HG03575 (cell line): ENCODE results near the gene SLC38A1.

Experiments used
- ATAC-seq: cut with Tn5 transposase; IDR thresholded peaks from one replicate; pipeline ENCODE4 v1.9.1; 2021; ENCODE audit not compliant: unreplicated experiment, insufficient number of reproducible peaks, low FRiP score; ENCODE audit errors: extremely low read depth

Gene SLC38A1

GRCh38 chr12:46152456-46152855 lies 116.4 kb downstream of the SLC38A1 start:
- no peak for ATAC-seq

DNA sequence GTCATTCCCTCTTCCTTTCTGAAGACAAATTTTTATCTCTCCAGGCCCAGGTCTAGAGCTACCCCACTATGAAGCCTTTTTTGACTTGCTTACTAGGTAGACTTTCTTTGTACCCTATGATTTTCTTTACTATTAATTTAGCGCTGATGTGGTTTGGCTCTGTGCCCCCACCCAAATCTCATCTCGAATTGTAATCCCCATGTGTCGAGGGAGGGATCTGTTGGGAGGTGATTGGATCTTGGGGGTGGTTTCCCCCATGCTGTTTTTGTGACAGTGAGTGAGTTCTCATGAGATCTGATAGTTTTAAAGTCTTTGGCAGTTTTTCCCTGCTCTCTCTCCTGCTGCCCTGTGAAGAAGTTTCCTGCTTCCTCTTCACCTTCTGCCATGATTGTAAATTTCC lies 118.1 kb downstream of the SLC38A1 start:
- ATAC-seq: no peak

DNA sequence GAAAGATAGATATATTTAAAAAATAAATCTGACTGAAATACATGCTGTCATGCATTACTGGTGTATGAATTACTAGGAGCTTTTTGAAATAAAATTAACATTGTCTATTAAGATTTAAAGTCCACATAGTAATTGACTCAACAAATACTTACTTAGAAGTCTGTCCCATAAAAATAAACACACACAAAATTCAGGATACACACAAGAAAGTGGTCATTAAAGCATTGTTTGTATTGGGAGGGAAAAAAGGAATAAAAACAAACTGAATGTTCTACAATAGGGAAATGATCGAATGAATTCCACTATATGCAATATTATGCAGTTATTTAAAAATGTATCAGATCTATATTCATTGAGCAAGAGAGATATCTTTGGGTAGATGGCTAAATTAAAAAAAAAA lies 118.9 kb downstream of the SLC38A1 start:
- no peak for ATAC-seq

DNA sequence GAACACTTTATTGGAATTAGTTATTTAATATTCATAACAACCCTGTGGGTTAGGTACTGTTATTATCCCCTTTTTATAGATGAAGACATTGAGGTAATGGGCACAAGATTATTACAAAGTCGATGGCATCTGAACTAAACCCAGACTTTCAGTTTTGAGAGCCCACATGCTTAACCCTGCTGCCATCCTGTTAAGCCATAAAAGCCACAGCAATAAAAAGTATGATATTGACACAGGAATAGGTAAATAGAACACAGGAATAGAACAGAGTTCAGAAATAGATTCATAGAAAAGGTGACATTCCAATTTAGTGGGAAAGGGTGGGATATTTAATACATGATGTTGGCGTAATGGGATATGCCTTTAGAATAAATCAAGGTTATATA lies 119.8 kb downstream of the SLC38A1 start:
- no peak for ATAC-seq

GRCh38 chr12:46148327-46149078 lies 120.3 kb downstream of the SLC38A1 start:
- ATAC-seq: no peak

DNA sequence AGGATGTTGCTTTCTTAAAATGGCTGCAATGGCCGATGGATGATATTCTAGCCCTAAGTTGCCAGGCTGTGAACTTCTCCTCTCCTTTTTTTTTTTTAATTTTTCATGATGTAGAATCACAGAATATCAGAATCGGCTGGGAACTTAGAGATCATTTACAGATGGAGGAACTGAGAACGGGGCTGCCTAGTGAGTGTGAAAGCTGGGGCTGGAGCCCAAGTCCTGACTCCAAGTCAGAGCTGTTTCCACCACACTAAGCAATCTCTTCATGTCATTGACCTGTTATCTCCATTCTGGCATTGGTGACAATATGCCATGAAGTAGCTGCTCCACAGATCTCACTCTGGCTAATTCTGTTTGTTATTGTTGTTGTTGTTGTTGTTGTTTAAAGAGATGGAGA lies 121.7 kb downstream of the SLC38A1 start:
- ATAC-seq: no peak

DNA sequence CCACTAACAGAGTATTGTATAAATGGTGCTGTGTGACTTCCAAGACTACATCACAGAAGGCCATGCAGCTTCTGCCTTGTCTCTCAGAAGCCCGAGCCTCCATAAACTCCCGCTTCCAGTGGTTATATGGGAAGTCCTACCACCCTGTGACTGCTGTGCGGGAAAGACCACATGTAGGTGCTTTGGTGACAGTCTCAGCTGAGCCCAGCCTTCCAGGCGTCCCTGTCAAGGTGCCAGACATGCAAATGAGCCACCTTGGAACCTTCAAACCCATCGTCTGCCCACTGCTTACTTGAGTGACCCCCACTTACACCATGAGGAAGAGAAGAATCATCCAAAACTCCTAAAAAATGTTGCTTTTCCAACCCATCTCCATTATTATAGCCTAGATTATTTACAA lies 123.0 kb downstream of the SLC38A1 start:
- ATAC-seq: no peak

DNA sequence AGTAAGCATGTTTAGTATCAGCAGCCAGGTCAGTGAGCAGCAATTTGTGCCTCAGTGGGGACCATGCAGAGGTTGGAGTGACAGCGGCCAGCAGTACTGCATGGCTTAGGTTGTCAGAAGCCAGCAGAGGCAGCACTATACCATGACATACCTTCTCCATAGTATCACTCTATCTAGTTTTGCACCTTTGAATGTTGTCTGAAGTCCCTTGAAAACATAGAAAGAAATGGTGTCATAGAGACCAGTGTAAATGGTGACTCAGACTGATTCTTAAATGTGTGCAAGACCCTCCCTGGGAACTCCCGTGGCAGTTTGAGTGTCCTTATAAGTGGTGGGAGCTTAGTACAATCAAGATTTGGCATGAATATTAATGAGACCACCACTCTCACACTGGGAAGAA lies 124.4 kb downstream of the SLC38A1 start:
- no peak for ATAC-seq

GRCh38 chr12:46136249-46136648 lies 132.6 kb downstream of the SLC38A1 start:
- no peak for ATAC-seq

- ATAC-seq: no peak
Observed at GRCh38 chr12:46135750-46136149, 133.1 kb downstream of the SLC38A1 start.

DNA sequence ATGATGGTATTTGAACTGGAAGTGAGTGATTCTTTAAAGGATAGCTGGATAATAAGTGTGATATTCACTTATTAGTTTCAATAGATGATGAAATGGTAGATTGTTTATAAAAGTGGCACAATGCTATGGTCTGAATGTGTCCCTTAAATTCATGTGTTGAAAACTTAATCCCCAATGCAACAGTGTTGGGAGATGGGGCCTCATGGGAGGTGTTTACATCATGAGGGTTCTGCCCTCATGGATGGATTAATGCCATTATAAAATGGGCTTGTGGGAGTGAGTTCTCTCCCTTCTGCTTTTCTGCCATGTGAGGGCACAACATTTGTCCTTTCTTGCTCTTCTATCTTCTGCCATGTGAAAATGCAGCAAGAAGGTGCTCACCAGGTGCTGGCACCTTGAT lies 134.0 kb downstream of the SLC38A1 start:
- ATAC-seq: no peak

DNA sequence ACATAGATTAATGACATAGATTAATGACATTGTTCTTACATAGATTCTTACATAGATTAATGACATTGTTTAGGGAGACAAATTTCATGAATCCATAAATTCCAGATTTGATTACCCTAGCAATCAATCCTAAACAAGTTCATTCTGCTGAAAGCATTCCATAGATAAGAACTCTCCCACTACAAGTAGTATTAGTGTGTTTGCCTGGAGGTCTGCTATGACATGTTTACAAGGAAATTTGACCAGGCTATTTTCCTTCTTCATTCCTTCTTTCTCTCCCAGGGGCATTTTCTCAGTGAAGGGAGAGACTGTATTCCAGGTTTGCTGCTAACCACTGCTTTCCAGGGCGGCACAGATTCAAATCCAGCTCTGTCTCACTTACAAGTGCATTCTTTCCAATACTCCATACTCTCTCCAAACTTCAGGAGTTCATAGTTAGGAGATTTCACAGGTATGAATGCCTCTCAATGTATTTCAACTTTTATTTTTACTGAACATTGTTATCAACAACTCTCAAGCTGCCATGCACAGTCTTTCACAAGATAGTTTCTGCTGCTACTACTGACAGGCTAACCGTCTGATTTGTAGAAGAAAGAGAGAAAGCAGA lies 134.5 kb downstream of the SLC38A1 start:
- no peak for ATAC-seq

DNA sequence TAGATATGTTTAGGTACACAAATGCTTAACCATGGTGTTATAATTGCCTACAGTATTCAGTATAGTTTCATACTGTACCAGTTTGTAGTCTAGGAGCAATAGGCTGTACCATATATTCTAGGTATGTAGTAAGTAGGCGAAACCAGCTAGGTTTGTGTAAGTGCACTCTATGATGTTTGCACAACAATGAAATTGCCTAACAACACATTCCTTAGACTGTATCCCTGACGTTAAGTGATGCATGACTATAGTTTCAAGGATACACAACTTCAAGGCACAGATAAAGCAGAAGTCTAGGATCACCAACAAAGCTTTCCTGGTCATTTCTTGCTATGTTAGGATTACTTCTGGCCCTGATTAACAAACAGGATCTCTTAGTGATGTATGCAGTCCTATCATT lies 135.1 kb downstream of the SLC38A1 start:
- no peak for ATAC-seq
